Measurements from ENCODE around the gene CYP2R1. TPM values are rescaled to one million over a fixed set of nuclear protein-coding genes. Genes with fewer than 3 reads are reported as not detected.
A peak's percentile ranks its signal among the peaks of the same experiment; 100 is the strongest.

Gene CYP2R1
- total and polyA plus RNA-seq, 2 experiments from 2014 or later = 21.2 to 22.3 TPM

DNA sequence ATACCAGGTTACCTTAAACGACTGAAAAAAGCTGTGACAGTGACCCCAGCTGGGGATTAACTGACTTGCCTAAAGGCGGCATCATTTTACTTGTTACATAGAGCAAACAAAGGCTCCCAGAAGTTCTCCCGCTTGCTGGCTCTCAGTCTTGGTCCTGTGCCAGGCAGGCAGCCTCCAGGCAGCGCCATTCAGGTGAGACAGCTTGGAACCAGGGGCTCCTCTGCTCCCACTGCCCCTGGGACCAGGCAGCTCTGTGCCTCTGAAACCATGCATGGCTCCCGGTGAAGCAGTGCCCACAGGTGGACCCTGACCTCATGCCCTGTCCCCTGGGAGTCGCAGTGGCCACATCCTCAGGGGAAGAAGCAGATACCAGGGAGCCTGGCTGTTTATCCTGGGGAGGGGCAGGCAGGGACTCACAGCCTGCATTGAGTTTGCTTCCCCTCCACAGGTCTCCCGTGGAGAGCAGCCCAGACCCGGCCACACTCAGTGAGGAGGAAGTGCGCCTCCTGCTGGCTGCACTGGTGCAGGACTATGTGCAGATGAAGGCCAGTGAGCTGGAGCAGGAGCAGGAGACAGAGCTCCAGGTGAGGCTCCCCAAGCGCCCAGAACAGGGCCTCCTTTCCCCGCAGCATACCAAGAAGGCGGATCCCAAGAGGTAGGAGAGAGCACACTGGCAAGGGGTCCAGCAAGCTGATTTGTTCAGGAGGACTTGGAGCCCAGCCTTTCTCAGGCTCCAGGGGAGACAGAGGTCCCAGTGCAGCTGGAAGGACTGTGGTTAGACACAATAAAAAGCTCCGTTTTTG lies 15.6 kb upstream of the CYP2R1 start:
- H3K27me3 ChIP-seq = peaks cover 7% of the 10 kb centered on the region
- TF ChIP-seq, protein P1, sequence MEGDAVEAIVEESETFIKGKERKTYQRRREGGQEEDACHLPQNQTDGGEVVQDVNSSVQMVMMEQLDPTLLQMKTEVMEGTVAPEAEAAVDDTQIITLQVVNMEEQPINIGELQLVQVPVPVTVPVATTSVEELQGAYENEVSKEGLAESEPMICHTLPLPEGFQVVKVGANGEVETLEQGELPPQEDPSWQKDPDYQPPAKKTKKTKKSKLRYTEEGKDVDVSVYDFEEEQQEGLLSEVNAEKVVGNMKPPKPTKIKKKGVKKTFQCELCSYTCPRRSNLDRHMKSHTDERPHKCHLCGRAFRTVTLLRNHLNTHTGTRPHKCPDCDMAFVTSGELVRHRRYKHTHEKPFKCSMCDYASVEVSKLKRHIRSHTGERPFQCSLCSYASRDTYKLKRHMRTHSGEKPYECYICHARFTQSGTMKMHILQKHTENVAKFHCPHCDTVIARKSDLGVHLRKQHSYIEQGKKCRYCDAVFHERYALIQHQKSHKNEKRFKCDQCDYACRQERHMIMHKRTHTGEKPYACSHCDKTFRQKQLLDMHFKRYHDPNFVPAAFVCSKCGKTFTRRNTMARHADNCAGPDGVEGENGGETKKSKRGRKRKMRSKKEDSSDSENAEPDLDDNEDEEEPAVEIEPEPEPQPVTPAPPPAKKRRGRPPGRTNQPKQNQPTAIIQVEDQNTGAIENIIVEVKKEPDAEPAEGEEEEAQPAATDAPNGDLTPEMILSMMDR (IDR thresholded peaks at IDR 0.05; ENCODE audit: low read depth, low read length) = peak; percentile 82
- no peaks in the 10 kb centered on the region for H3K36me3 ChIP-seq
- DNase-seq (ENCODE audit: low read depth in 1 of 2, low spot score in 1 of 2) = peak; percentile 68 to 74
- no peak overlapping the region for H3K4me3 ChIP-seq
- no peaks in the 10 kb centered on the region for H3K9me3 ChIP-seq (ENCODE audit: low read depth)
- no peak overlapping the region for H3K27ac ChIP-seq
- H3K4me1 ChIP-seq (ENCODE audit: low read depth) = no peaks in the 10 kb centered on the region

DNA sequence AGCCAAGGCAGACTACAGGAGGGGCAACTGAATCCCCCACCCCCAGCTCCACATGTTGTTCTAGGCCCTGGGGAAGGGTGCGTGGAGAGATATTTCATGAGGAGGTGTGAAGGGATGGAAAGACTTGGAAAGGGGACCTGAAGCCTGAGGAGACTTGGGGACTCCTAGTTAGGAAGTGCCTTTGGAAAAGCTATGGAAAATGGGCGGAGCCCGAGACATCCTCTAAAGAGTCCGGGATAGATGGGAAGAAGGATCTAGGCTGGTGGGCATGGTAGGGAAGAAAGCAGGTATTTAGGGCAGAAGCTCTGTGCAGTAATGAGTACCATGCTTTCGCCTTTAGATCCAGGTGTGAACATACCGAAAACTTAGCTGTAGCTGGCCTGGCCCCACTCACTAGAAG lies 15.0 kb upstream of the CYP2R1 start:
- Histone ChIP-seq H3K27me3 (peaks cover 7% of the 10 kb centered on the region), H3K4me1 (ENCODE audit: low read depth) (no peaks in the 10 kb centered on the region)
- TF ChIP-seq, protein P1 (IDR thresholded peaks at IDR 0.05; ENCODE audit: low read depth, low read length) = no peak

DNA sequence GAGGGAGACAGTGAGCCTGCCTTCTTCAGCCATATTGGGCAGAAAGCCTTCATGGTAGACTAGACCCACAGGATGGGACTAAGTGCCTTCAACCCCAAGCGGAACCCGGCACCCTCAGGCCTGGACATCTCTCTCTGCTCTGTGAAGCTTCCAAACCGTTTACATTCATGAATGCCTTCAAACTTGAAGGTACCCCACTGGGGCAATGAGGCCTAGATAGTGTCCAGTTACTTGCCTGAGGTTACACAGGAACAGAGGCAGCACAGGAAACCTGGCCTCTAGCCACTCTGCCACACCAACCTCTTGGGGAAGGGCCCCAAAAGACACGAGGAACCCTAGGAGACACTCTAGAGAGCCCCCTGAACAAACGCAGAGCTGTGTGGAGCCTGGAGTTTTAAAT lies 14.5 kb upstream of the CYP2R1 start:
- Histone ChIP-seq H3K4me3 (no peak overlapping the region), H3K9me3 (ENCODE audit: low read depth) (no peaks in the 10 kb centered on the region), H3K27ac (no peak overlapping the region), H3K4me1 (ENCODE audit: low read depth) (no peaks in the 10 kb centered on the region), H3K36me3 (no peaks in the 10 kb centered on the region), H3K27me3 (peaks cover 7% of the 10 kb centered on the region)
- no peak for DNase-seq (ENCODE audit: low read depth in 1 of 2, low spot score in 1 of 2)
- TF ChIP-seq, protein P1 (IDR thresholded peaks at IDR 0.05; ENCODE audit: low read depth, low read length) = no peak

More for the DNA sequence above, 15.0 kb upstream of the CYP2R1 start:
- Histone ChIP-seq H3K9me3 (ENCODE audit: low read depth) (no peaks in the 10 kb centered on the region), H3K27ac (no peak overlapping the region), H3K36me3 (no peaks in the 10 kb centered on the region), H3K4me3 (no peak overlapping the region)
- no peak for DNase-seq (ENCODE audit: low read depth in 1 of 2, low spot score in 1 of 2)

DNA sequence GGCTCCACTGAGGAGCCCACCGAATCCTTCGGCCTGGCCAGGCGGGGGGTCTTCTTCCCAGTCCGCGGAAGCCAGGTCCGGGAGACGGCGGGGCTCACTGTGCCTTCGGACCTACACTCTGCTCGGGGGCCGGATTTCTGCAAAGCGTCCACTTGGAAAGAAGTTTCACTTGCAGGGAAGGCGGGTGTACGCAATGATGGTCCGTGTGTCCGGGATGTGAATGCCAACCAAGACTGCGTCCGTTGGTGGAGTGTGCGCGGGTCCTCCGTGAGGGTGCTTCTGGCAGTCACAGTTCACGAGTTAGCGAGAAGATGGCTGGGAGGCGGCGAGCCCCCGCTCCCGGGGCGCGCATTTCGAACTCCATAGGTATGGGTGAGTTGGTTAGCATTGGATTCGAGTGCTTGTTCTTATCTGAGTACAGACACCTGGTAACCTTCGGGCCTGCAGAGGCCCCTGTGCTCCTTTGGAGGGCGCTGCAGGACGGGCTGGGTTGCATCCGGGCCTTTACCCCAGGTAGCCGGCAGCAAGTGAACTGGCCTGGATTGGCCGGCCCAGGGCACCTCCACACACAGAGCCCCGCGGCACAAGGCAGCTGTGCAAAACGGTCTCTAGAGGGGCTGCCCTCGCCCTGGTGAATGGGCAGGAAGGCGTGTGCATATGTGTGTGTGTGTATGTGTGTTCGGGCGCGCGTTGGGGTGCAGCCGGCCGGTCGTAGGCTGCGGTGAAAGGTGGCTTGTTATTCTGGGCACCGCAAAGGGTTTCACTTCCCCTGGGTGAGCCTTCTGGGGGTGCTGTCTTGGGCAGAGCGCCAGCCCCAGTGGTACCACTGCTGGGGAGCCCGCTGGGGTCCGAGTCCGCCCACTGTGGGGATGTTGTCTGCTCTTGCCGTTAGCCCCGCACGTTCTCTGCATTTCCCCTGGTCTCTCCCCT lies 13.3 kb upstream of the CYP2R1 start:
- Histone ChIP-seq H3K4me1 (ENCODE audit: low read depth) (no peaks in the 10 kb centered on the region), H3K27me3 (peaks cover 7% of the 10 kb centered on the region), H3K4me3 (peak overlapping the region; percentile 19), H3K27ac (no peak overlapping the region), H3K36me3 (no peaks in the 10 kb centered on the region), H3K9me3 (ENCODE audit: low read depth) (no peaks in the 10 kb centered on the region)
- TF ChIP-seq, protein P1 (IDR thresholded peaks at IDR 0.05; ENCODE audit: low read depth, low read length) = peak; percentile 60
- DNase-seq (ENCODE audit: low read depth in 1 of 2, low spot score in 1 of 2) = peak; percentile 38 to 63

DNA sequence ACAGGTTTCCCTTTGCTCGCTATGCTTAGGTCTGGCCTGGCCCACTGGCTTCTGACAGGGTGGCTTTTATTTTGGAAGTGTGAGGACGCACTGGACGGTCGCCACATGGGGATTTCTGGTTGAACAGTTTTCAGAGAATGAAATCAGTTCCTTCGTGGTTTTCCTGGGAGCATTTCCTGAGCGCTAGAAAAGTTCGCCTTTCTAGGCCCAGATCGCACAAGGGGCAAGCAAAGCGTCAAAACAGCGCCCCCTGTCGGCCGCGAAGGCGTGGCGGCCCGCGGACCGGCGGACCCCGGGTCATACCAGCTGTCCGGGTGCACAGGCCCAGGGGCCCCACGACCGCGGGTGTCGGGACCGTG lies 12.7 kb upstream of the CYP2R1 start:
- H3K4me3 ChIP-seq = peak overlapping the region; percentile 19
- no peaks in the 10 kb centered on the region for H3K9me3 ChIP-seq (ENCODE audit: low read depth)
- no peaks in the 10 kb centered on the region for H3K4me1 ChIP-seq (ENCODE audit: low read depth)
- TF ChIP-seq, protein P1 (IDR thresholded peaks at IDR 0.05; ENCODE audit: low read depth, low read length) = peak; percentile 95
- peaks cover 7% of the 10 kb centered on the region for H3K27me3 ChIP-seq
- no peak overlapping the region for H3K27ac ChIP-seq
- no peaks in the 10 kb centered on the region for H3K36me3 ChIP-seq
- DNase-seq (ENCODE audit: low read depth in 1 of 2, low spot score in 1 of 2) = peak; percentile 64 to 84
